HG02938 (cell line): Measurements from ENCODE around the gene TAMALIN.

ENCODE experiments used
- ATAC-seq: cut with Tn5 transposase; IDR thresholded peaks from one replicate; pipeline ENCODE4 v1.9.1; 2021; ENCODE audit warnings: mild to moderate bottlenecking, moderate library complexity; ENCODE audit not compliant: unreplicated experiment

The TAMALIN gene

GRCh38 chr12:52011602-52012214 lies 5.0 kb downstream of the TAMALIN start:
- no peak for ATAC-seq

- no peak for ATAC-seq
Observed at GRCh38 chr12:52013626-52014310, 7.0 kb downstream of the TAMALIN start.

GRCh38 chr12:52014567-52015530 lies 8.1 kb downstream of the TAMALIN start:
- ATAC-seq: no peak

- no peak for ATAC-seq
Observed at GRCh38 chr12:52015532-52016041, 8.8 kb downstream of the TAMALIN start.

- no peak for ATAC-seq
Observed at GRCh38 chr12:52018433-52019112, 11.8 kb downstream of the TAMALIN start.

GRCh38 chr12:52019113-52019770 lies 12.5 kb downstream of the TAMALIN start:
- ATAC-seq: no peak

- no peak for ATAC-seq
Observed at GRCh38 chr12:52020539-52021336, 14.0 kb downstream of the TAMALIN start.

GRCh38 chr12:52022841-52023181 lies 16.1 kb downstream of the TAMALIN start:
- ATAC-seq: no peak

- ATAC-seq: no peak
Observed at GRCh38 chr12:52023182-52023975, 16.6 kb downstream of the TAMALIN start.

- no peak for ATAC-seq
Observed at GRCh38 chr12:52023976-52024688, 17.4 kb downstream of the TAMALIN start.

GRCh38 chr12:52024845-52025230 lies 18.1 kb downstream of the TAMALIN start:
- ATAC-seq: no peak

GRCh38 chr12:52026263-52026662 lies 19.5 kb downstream of the TAMALIN start:
- no peak for ATAC-seq

- no peak for ATAC-seq
Observed at GRCh38 chr12:52027085-52027843, 20.5 kb downstream of the TAMALIN start.

GRCh38 chr12:52029685-52030084 lies 22.9 kb downstream of the TAMALIN start:
- no peak for ATAC-seq

GRCh38 chr12:52032446-52032803 lies 25.7 kb downstream of the TAMALIN start:
- no peak for ATAC-seq

GRCh38 chr12:52032804-52033445 lies 26.2 kb downstream of the TAMALIN start:
- ATAC-seq: peak; percentile 87
